K562 (cell line): ENCODE data around the gene PDE8B. TPM values are rescaled to one million over a fixed set of nuclear protein-coding genes. Genes with fewer than 3 reads are reported as not detected.

Experiments
- ATAC-seq: fragments of 200-7000 bp; cut with Tn5 transposase; 3 replicates; pipeline ENCODE4 v1.9.1; 2020; ENCODE audit warnings: moderate library complexity
- BruUV-seq: library from RNA; stranded (reverse); fragments of 400-500 nt; replicated peaks from 2 replicates; lab custom pipeline; 2021; lab: Mats Ljungman, UMichigan
- CTCF ChIA-PET: fragments of 300-600 bp; formaldehyde crosslinking; extraction: SDS; loops from one replicate; lab custom pipeline; 2021; ENCODE audit warnings: low intra/inter-chr PET ratio; lab: Yijun Ruan, JAX
- POLR2A ChIA-PET: fragments of 300-600, 350-650 bp; sonication (Branson Sonifier 250); formaldehyde crosslinking; extraction: SDS; loops from one replicate; lab custom pipeline; 2021; ENCODE audit warnings: antibody characterized with exemption, inconsistent platforms; lab: Yijun Ruan, JAX
- DNase-seq, 4 experiments: peaks; one replicate each; pipeline versions ENCODE4 v3.0.0 to v3.0.0-alpha.2; 2011 to 2018; ENCODE audit warnings: low spot score in 3 of 4, mixed read lengths in 3 of 4; ENCODE audit errors: extremely low read depth in 1 of 4
- FAIRE-seq: peaks from 2 replicates; lab custom pipeline; 2011; peaks lifted over from hg19 to GRCh38; lab: Jason Lieb, UNC
- H2AFZ ChIP-seq: 2 replicates; pipeline ENCODE4 v1.6.0; 2011; ENCODE audit warnings: low read depth, low read length, control low read depth, inconsistent platforms
- H3K27ac ChIP-seq: fragments of 200-600 bp; 3 replicates; pipeline ENCODE4 v1.8.0; 2011; ENCODE audit warnings: low read depth, mild to moderate bottlenecking, control low read depth, inconsistent platforms, low read length, moderate library complexity, mixed read lengths; ENCODE audit errors: extremely low read depth
- H3K27me3 ChIP-seq, 2 experiments: fragments of 300-600 bp in 1 of 2; 2 replicates in 1 of 2; 3 replicates in 1 of 2; pipeline versions ENCODE4 v1.6.0 to v1.8.0; 2011; ENCODE audit warnings: inconsistent platforms in 2 of 2, low read length in 2 of 2, mild to moderate bottlenecking in 1 of 2, mixed read lengths in 1 of 2, moderate library complexity in 1 of 2; ENCODE audit not compliant: control insufficient read depth in 2 of 2, insufficient read depth in 2 of 2
- H3K36me3 ChIP-seq: fragments of 300-600 bp; 3 replicates; pipeline ENCODE4 v1.8.0; 2011; ENCODE audit warnings: mild to moderate bottlenecking, low read length, inconsistent platforms; ENCODE audit not compliant: control insufficient read depth, insufficient read depth
- H3K4me1 ChIP-seq, 2 experiments: fragments of 200-600 bp in 1 of 2; replicated peaks in 1 of 2; 2 replicates in 1 of 2; 3 replicates in 1 of 2; pipeline versions ENCODE4 v1.5.1 to v1.8.0; 2011; ENCODE audit warnings: inconsistent platforms in 2 of 2, low read length in 2 of 2, mild to moderate bottlenecking in 1 of 2, mixed read lengths in 1 of 2, moderate library complexity in 1 of 2; ENCODE audit not compliant: control insufficient read depth in 2 of 2, insufficient read depth in 2 of 2
- H3K4me2 ChIP-seq: 2 replicates; pipeline ENCODE4 v1.6.1; 2011; ENCODE audit warnings: low read length, control low read depth, inconsistent platforms, mixed read lengths; ENCODE audit not compliant: insufficient read depth
- H3K4me3 ChIP-seq: fragments of 200-600 bp; sonication (generic), shearing (Covaris generic); 2 replicates; pipeline ENCODE4 v1.5.1; 2016; ENCODE audit warnings: control low read depth, inconsistent platforms
- H3K79me2 ChIP-seq: fragments of 200-600 bp; 3 replicates; pipeline ENCODE4 v1.8.0; 2011; ENCODE audit warnings: low read length, inconsistent platforms; ENCODE audit not compliant: control insufficient read depth, insufficient read depth
- H3K9ac ChIP-seq, 2 experiments: 2 replicates each; pipeline versions ENCODE4 v1.6.0 to v1.6.1; 2011; ENCODE audit warnings: low read depth in 2 of 2, low read length in 2 of 2, control low read depth in 1 of 2, inconsistent platforms in 1 of 2, mild to moderate bottlenecking in 1 of 2, mixed read lengths in 1 of 2; ENCODE audit not compliant: insufficient read depth in 1 of 2
- H3K9me1 ChIP-seq: one replicate; pipeline ENCODE4 v1.6.0; 2011; ENCODE audit warnings: inconsistent platforms, mild to moderate bottlenecking, low read length, moderate library complexity; ENCODE audit not compliant: control insufficient read depth, insufficient read depth
- H3K9me3 ChIP-seq: replicated peaks from 2 replicates; pipeline ENCODE4 v1.5.1; 2011; ENCODE audit warnings: low read depth, low read length, inconsistent platforms; ENCODE audit not compliant: control insufficient read depth, insufficient read depth
- H4K20me1 ChIP-seq: replicated peaks from 2 replicates; pipeline ENCODE4 v1.6.1; 2011; ENCODE audit warnings: low read length, inconsistent platforms, mixed read lengths; ENCODE audit not compliant: control insufficient read depth, insufficient read depth
- CBX3 ChIP-seq, 2 experiments: IDR thresholded peaks; 1 replicate in 1 of 2; 2 replicates in 1 of 2; pipeline ENCODE4 v1.6.1; 2012; ENCODE audit warnings: inconsistent platforms in 2 of 2, low read length in 2 of 2, borderline replicate concordance in 1 of 2, control low read depth in 1 of 2
- ETV5 ChIP-seq: sonication (generic); formaldehyde crosslinking; IDR thresholded peaks from 2 replicates; pipeline ENCODE4 v1.4.0; 2020; ENCODE audit warnings: low read depth, mild to moderate bottlenecking, missing genetic modification reagents
- FOXA3 ChIP-seq, 2 experiments: fragments of 450-650 bp in 1 of 2; sonication (generic) in 1 of 2; formaldehyde crosslinking; IDR thresholded peaks in 1 of 2; conservative IDR thresholded peaks in 1 of 2; 2 replicates each; pipeline versions ENCODE4 v1.4.0 to v1.8.0; 2020 to 2022; ENCODE audit warnings: mild to moderate bottlenecking in 2 of 2, missing genetic modification reagents in 1 of 2
- FOXJ3 ChIP-seq: sonication (generic); formaldehyde crosslinking; IDR thresholded peaks from 2 replicates; pipeline ENCODE4 v1.4.0; 2020; ENCODE audit warnings: mild to moderate bottlenecking, missing genetic modification reagents
- HDAC6 ChIP-seq: IDR thresholded peaks from 2 replicates; pipeline ENCODE4 v1.6.1; 2012; ENCODE audit warnings: low read depth, mild to moderate bottlenecking, control low read depth, inconsistent platforms, low read length, moderate library complexity
- HMG20B ChIP-seq: fragments of 250-450 bp; sonication (Bioruptor Pico); IDR thresholded peaks from 2 replicates; pipeline ENCODE4 v1.5.0; 2021; ENCODE audit warnings: mild to moderate bottlenecking
- HOXB6 ChIP-seq: fragments of 250-450 bp; sonication (Bioruptor Pico); IDR thresholded peaks from 2 replicates; pipeline ENCODE4 v1.5.1; 2022; ENCODE audit warnings: mild to moderate bottlenecking, borderline replicate concordance
- MAFG ChIP-seq: fragments of 450-650 bp; conservative IDR thresholded peaks from 2 replicates; pipeline ENCODE4 v1.6.1; 2016; ENCODE audit warnings: missing genetic modification characterization, missing compliant biosample characterization
- MCM2 ChIP-seq: fragments of 450-650 bp; IDR thresholded peaks from 2 replicates; pipeline ENCODE4 v1.6.1; 2017; ENCODE audit warnings: low read depth, mild to moderate bottlenecking
- NFYB ChIP-seq: IDR thresholded peaks from 2 replicates; pipeline ENCODE4 v1.6.1; 2011; ENCODE audit warnings: mild to moderate bottlenecking, moderate library complexity; ENCODE audit not compliant: insufficient read length; ENCODE audit errors: extremely low read depth
- NR1H2 ChIP-seq: sonication (generic); formaldehyde crosslinking; IDR thresholded peaks from 2 replicates; pipeline ENCODE4 v1.4.0; 2020; ENCODE audit warnings: mild to moderate bottlenecking, missing genetic modification reagents
- STAT5B ChIP-seq: fragments of 250-450 bp; sonication (Bioruptor Pico); IDR thresholded peaks from 2 replicates; pipeline ENCODE4 v1.8.0; 2021; ENCODE audit warnings: mild to moderate bottlenecking, inconsistent platforms
- TCFL5 ChIP-seq: fragments of 250-450 bp; sonication (Bioruptor Pico); conservative IDR thresholded peaks from 2 replicates; pipeline ENCODE4 v1.6.1; 2021; ENCODE audit warnings: mild to moderate bottlenecking, moderate library complexity, matching md5 sums
- TEAD4 ChIP-seq, 2 experiments: sonication (generic) in 1 of 2; formaldehyde crosslinking in 1 of 2; IDR thresholded peaks; 2 replicates each; pipeline versions ENCODE4 v1.6.1 to v1.8.0; 2012 to 2022; ENCODE audit warnings: borderline replicate concordance in 1 of 2, inconsistent platforms in 1 of 2, low read length in 1 of 2, mild to moderate bottlenecking in 1 of 2, missing genetic modification reagents in 1 of 2
- TRIM24 ChIP-seq, 2 experiments: fragments of 450-650 bp; IDR thresholded peaks; 2 replicates each; pipeline ENCODE4 v1.6.1; 2016
- ZNF133 ChIP-seq: fragments of 250-450 bp; sonication (Bioruptor Pico); IDR thresholded peaks from 2 replicates; pipeline ENCODE4 v1.4.0; 2020; ENCODE audit warnings: mild to moderate bottlenecking
- ZNF41 ChIP-seq: fragments of 250-450 bp; sonication (Bioruptor Pico); conservative IDR thresholded peaks from 2 replicates; pipeline ENCODE4 v1.4.0; 2020; ENCODE audit warnings: mild to moderate bottlenecking
- ZNF695 ChIP-seq: fragments of 450-650 bp; formaldehyde crosslinking; IDR thresholded peaks from 2 replicates; pipeline ENCODE4 v1.4.0; 2020; ENCODE audit warnings: mild to moderate bottlenecking, moderate library complexity
- WGBS: fragments of 100-300 bp; shearing (Covaris generic); methylation state at CpG from one replicate; pipeline ENCODE4 v1.1.6; 2016; ENCODE audit warnings: low coverage, mixed read lengths; ENCODE audit not compliant: insufficient coverage; ENCODE audit errors: missing lambda C conversion rate; 5-methylcytosine and 5-hydroxymethylcytosine counted together
- in situ Hi-C: fragments of 300-500 bp; cut with MboI; formaldehyde crosslinking; loops from 4 replicates; pipeline ENCODE4 v1.15.0; 2018; ENCODE audit warnings: inconsistent platforms, mixed read lengths
- intact Hi-C: fragments of 100-400 bp; cut with micrococcal nuclease; formaldehyde crosslinking; loops from 2 replicates; pipeline ENCODE4 v1.14.2; 2022
- polyA plus RNA-seq, 8 experiments: library from polyadenylated mRNA; depleted of rRNA in 4 of 8; stranded (reverse) in 5 of 8; unstranded in 3 of 8; fragments of >200 nt; fragmentation: Nextera tagmentation in 2 of 8; fragmentation: Illumina TruSeq in 1 of 8; extraction: Ambion mirVana in 2 of 8; extraction: Trizol in 1 of 8; gene quantifications; 2 replicates each; pipeline versions ENCODE4 v1.2.1 to v1.2.3, GENCODE V29; 2011 to 2014; ENCODE audit warnings: inconsistent platforms in 1 of 8, missing spikeins in 1 of 8
- total RNA-seq, 7 experiments: library from RNA; depleted of rRNA in 6 of 7; stranded (reverse); fragments of >200 nt in 6 of 7; fragmentation: Illumina TruSeq in 2 of 7; extraction: Trizol in 2 of 7; gene quantifications; 2 replicates each; pipeline versions ENCODE4 v1.2.1 to v1.2.3, GENCODE V29; 2011 to 2021; ENCODE audit warnings: low replicate concordance in 1 of 7
- TF ChIP-seq, protein P1 (sequence below), 2 experiments: IDR thresholded peaks; 2 replicates each; pipeline ENCODE4 v1.6.1; 2012; ENCODE audit warnings: improper control_type of control experiment in 2 of 2, low read depth in 2 of 2, low read length in 2 of 2, borderline replicate concordance in 1 of 2
- TF ChIP-seq, protein P2 (sequence below): fragments of 450-650 bp; formaldehyde crosslinking; IDR thresholded peaks from 2 replicates; pipeline ENCODE4 v1.4.0; 2020; ENCODE audit warnings: mild to moderate bottlenecking, moderate library complexity

The PDE8B gene
- total and polyA plus RNA-seq, 9 of the 15 experiments (the other 6 are each of a cell fraction or from before 2014, with no cell fraction given) = 0.15 to 0.28 TPM; not detected in 7

DNA sequence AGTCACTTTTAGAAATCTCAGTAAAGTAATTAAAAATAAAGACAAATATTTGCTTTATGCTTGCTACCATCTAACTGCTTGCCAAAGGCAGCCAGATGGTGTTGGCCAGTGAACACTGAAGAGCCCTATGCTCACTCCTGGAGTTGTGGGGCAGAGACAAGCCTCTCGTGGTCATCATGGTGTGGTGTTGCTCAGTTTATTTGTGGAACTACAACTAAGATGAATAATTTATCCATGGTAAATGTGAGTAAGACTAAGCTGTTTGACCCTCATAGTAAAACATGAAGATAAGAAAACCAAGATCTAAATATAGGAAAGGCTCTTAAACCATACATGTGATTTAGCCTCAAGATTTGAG, 100.7 kb downstream of the PDE8B start:
- Histone ChIP-seq H3K4me2 (no peak overlapping the region), H4K20me1 (no peaks in the 10 kb centered on the region; the same call in 1 of the 2 replicates), H3K36me3 (no peaks in the 10 kb centered on the region), H3K27me3 (peaks cover 0 to 15% of the 10 kb centered on the region in 2 experiments; a peak in 3 of 5 replicates), H3K9ac (no peak overlapping the region), H3K9me1 (no peaks in the 10 kb centered on the region), H2AFZ (no peak overlapping the region), H3K4me1 (no peaks in the 10 kb centered on the region), H3K27ac (no peak overlapping the region), H3K4me3 (no peak overlapping the region), H3K9me3 (no peaks in the 10 kb centered on the region), H3K79me2 (no peaks in the 10 kb centered on the region)
- intact Hi-C loops (no loop called here), in situ Hi-C loops (no loop called here)
- BruUV-seq = no TSS peak
- FAIRE-seq (no peak), ATAC-seq (no peak), DNase-seq (no peak)
- CTCF ChIA-PET = no interaction called here
- WGBS = 0% methylated on average over 1 of the region's 1 CpG
- TF ChIP-seq, protein P1, sequence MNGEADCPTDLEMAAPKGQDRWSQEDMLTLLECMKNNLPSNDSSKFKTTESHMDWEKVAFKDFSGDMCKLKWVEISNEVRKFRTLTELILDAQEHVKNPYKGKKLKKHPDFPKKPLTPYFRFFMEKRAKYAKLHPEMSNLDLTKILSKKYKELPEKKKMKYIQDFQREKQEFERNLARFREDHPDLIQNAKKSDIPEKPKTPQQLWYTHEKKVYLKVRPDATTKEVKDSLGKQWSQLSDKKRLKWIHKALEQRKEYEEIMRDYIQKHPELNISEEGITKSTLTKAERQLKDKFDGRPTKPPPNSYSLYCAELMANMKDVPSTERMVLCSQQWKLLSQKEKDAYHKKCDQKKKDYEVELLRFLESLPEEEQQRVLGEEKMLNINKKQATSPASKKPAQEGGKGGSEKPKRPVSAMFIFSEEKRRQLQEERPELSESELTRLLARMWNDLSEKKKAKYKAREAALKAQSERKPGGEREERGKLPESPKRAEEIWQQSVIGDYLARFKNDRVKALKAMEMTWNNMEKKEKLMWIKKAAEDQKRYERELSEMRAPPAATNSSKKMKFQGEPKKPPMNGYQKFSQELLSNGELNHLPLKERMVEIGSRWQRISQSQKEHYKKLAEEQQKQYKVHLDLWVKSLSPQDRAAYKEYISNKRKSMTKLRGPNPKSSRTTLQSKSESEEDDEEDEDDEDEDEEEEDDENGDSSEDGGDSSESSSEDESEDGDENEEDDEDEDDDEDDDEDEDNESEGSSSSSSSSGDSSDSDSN (IDR thresholded peaks at IDR 0.05; ENCODE audit: borderline replicate concordance in 1 of 2, low read depth in 2 of 2, low read length in 2 of 2) = no peak
- TF ChIP-seq MAFG (no peak), ZNF133 (CRISPR knock-in tag) (no peak), FOXA3 (CRISPR knock-in tag; conservative IDR thresholded peaks at IDR 0.05 in 1 of 2, IDR thresholded peaks at IDR 0.05 in 1 of 2) (no peak), NR1H2 (no peak), TEAD4 (IDR thresholded peaks at IDR 0.05; ENCODE audit: low read length) (no peak), TEAD4 (CRISPR knock-in tag; IDR thresholded peaks at IDR 0.05; ENCODE audit: borderline replicate concordance) (no peak), ZNF41 (CRISPR knock-in tag) (no peak), TRIM24 (IDR thresholded peaks at IDR 0.05) (no peak), HDAC6 (no peak), NFYB (no peak), FOXJ3 (CRISPR knock-in tag) (no peak), ETV5 (CRISPR knock-in tag) (no peak), HMG20B (CRISPR knock-in tag) (no peak), TCFL5 (no peak), MCM2 (no peak), HOXB6 (CRISPR knock-in tag) (no peak), CBX3 (IDR thresholded peaks at IDR 0.05; ENCODE audit: borderline replicate concordance in 1 of 2, low read length in 2 of 2) (no peak), STAT5B (no peak), ZNF695 (CRISPR knock-in tag) (no peak)
- TF ChIP-seq, protein P2, sequence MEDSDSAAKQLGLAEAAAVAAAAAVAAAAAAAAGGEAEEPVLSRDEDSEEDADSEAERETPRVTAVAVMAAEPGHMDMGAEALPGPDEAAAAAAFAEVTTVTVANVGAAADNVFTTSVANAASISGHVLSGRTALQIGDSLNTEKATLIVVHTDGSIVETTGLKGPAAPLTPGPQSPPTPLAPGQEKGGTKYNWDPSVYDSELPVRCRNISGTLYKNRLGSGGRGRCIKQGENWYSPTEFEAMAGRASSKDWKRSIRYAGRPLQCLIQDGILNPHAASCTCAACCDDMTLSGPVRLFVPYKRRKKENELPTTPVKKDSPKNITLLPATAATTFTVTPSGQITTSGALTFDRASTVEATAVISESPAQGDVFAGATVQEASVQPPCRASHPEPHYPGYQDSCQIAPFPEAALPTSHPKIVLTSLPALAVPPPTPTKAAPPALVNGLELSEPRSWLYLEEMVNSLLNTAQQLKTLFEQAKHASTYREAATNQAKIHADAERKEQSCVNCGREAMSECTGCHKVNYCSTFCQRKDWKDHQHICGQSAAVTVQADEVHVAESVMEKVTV (CRISPR knock-in tag) = no peak
- POLR2A ChIA-PET = no interaction called here
